Measurements from ENCODE around the gene COL7A1. TPM values are rescaled to one million over a fixed set of nuclear protein-coding genes. Genes with fewer than 3 reads are reported as not detected.

Gene COL7A1
- total RNA-seq, 1 experiment from 2014 or later = 22.9 TPM

DNA sequence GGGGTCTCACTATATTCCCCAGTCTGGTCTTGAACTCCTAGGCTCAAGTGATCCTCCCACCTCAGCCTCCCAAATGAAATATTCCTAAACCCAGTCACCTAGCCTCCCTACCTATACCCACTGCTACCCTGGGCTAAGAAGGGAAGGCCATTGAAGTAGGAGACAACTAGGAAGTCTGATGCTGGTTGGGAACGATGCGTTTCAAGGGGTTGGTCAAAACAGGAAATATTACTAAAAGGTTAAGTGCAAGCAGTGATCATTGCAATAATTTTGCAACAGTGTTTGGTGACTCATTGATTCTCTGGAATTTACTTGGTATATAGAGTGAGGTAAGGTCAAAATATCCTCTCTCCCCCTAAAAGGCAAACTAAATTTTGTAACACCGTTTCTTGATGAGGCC lies 18.9 kb upstream of the COL7A1 start:
- Histone ChIP-seq H3K27ac (ENCODE audit: insufficient read length, low read depth, low read length) (no peak overlapping the region), H3K23ac (ENCODE audit: insufficient read length, low read depth, low read length) (no peak overlapping the region), H3K23me2 (ENCODE audit: insufficient read length, low read depth, low read length, poor library complexity, severe bottlenecking) (peaks cover 3% of the 10 kb centered on the region), H3K9ac (ENCODE audit: extremely low read depth, insufficient read length, low read length) (no peak overlapping the region), H3K4me2 (ENCODE audit: insufficient read depth, insufficient read length, low read length) (no peak overlapping the region), H3K4ac (ENCODE audit: low read depth, low read length) (no peak overlapping the region), H2BK12ac (ENCODE audit: insufficient read length, low read depth, low read length) (no peak overlapping the region), H2AK5ac (ENCODE audit: insufficient read length, low read length) (no peak overlapping the region), H2BK120ac (ENCODE audit: low read depth, low read length, poor library complexity, severe bottlenecking) (no peak overlapping the region), H4K8ac (replicated peaks; ENCODE audit: insufficient read length, low read depth, low read length) (no peak overlapping the region), H3K27me3 (ENCODE audit: insufficient read depth, low read length) (no peaks in the 10 kb centered on the region), H4K5ac (ENCODE audit: insufficient read length, low read depth, low read length) (no peak overlapping the region), H2BK15ac (ENCODE audit: low read depth, low read length) (no peak overlapping the region), H3K18ac (ENCODE audit: insufficient read length, low read depth, low read length) (no peak overlapping the region), H3K4me1 (ENCODE audit: insufficient read depth, low read length) (no peaks in the 10 kb centered on the region), H3K56ac (ENCODE audit: insufficient read length, low read depth, low read length) (no peak overlapping the region), H3K9me3 (ENCODE audit: control insufficient read depth, low read depth, low read length) (no peaks in the 10 kb centered on the region), H3K79me2 (ENCODE audit: insufficient read depth, low read length) (peaks cover under 1% of the 10 kb centered on the region; the same call in 1 of the 2 replicates), H3T11ph (ENCODE audit: low read length) (no peak overlapping the region), H3K14ac (ENCODE audit: insufficient read depth, low read length) (no peak overlapping the region), H4K20me1 (ENCODE audit: control insufficient read depth, insufficient read depth, insufficient read length) (no peaks in the 10 kb centered on the region), H2BK20ac (ENCODE audit: low read depth, low read length, poor library complexity, severe bottlenecking) (no peak overlapping the region), H2AFZ (ENCODE audit: low read length) (no peak overlapping the region), H4K91ac (ENCODE audit: insufficient read length, low read depth, low read length) (no peak overlapping the region), H3K79me1 (ENCODE audit: insufficient read depth, low read depth, low read length, poor library complexity, severe bottlenecking) (no peaks in the 10 kb centered on the region), H2BK5ac (ENCODE audit: insufficient read length, low read length) (no peak overlapping the region)
- H3K4me1 Mint-ChIP-seq = peaks cover 3% of the 10 kb centered on the region in 2 experiments
- no CpG with 5 or more reads among the region's 3 CpGs for WGBS (ENCODE audit: extremely low coverage, insufficient read length, low lambda C conversion rate)
- peak overlapping the region in 1 of 3 experiments; percentile 33; a peak in 1 of 7 replicates for H3K27ac Mint-ChIP-seq
- no peaks in the 10 kb centered on the region for H3K27me3 Mint-ChIP-seq (ENCODE audit: low read depth)
- no peak for DNase-seq
- H3K9me3 Mint-ChIP-seq = peaks cover 17 to 19% of the 10 kb centered on the region in 2 experiments
- TF ChIP-seq, protein P1, sequence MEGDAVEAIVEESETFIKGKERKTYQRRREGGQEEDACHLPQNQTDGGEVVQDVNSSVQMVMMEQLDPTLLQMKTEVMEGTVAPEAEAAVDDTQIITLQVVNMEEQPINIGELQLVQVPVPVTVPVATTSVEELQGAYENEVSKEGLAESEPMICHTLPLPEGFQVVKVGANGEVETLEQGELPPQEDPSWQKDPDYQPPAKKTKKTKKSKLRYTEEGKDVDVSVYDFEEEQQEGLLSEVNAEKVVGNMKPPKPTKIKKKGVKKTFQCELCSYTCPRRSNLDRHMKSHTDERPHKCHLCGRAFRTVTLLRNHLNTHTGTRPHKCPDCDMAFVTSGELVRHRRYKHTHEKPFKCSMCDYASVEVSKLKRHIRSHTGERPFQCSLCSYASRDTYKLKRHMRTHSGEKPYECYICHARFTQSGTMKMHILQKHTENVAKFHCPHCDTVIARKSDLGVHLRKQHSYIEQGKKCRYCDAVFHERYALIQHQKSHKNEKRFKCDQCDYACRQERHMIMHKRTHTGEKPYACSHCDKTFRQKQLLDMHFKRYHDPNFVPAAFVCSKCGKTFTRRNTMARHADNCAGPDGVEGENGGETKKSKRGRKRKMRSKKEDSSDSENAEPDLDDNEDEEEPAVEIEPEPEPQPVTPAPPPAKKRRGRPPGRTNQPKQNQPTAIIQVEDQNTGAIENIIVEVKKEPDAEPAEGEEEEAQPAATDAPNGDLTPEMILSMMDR (conservative IDR thresholded peaks at IDR 0.05) = no peak
- no peak overlapping the region for H3K4me3 Mint-ChIP-seq
- H3K36me3 Mint-ChIP-seq (ENCODE audit: insufficient read depth in 1 of 3, low read depth in 3 of 3) = peaks cover 15 to 38% (median 35%) of the 10 kb centered on the region in 3 experiments; a peak in 6 of 7 replicates

Measured in H9 (cell line).